Measurements from ENCODE around the gene TMEM119. TPM values are rescaled to one million over a fixed set of nuclear protein-coding genes. Genes with fewer than 3 reads are reported as not detected.
"Not testable (repeated sequence)": the region's sequence is repeated elsewhere in the genome, so short reads cannot be mapped to it uniquely, and the experiment has no call there.

Gene TMEM119
- total and polyA plus RNA-seq, 2 experiments from 2014 or later = 55.5 to 93.2 TPM

DNA sequence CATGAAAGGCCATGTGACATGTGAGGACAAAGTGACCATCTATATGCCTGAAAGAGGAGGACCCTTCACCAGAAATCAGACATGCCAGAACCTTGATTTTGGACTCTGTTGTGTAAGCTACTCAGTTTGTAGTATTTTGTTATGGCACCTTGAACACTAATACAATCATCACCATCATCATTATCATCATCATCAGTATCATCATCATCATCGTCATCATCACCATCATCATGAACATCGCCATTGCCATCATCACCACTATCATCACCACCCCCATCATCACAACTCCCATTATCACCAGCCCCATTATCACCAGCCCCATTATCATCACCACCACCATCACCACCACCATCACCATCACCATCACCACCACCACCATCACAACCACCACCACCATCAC, 19.6 kb downstream of the TMEM119 start:
- H4K20me1 ChIP-seq (ENCODE audit: insufficient read depth) = no peaks in the 10 kb centered on the region
- H3K36me3 ChIP-seq (ENCODE audit: low read depth) = no peaks in the 10 kb centered on the region
- H3K4me1 ChIP-seq (ENCODE audit: insufficient read depth) = no peaks in the 10 kb centered on the region
- H2AFZ ChIP-seq = no peak overlapping the region
- no peak overlapping the region for H3K27ac ChIP-seq
- in situ Hi-C loops (cut with MboI) = no loop called here
- H3K79me2 ChIP-seq (ENCODE audit: insufficient read depth) = no peaks in the 10 kb centered on the region
- no peak overlapping the region for H3K4me3 ChIP-seq
- DNase-seq = no peak
- no peaks in the 10 kb centered on the region for H3K9me2 ChIP-seq (ENCODE audit: insufficient read depth)
- 74 to 80% methylated on average over 2 of the region's 2 CpGs for WGBS, 2 experiments (ENCODE audit: low coverage in 1 of 2, low lambda C conversion rate in 2 of 2, missing lambda C conversion rate in 2 of 2)
- H3K27me3 ChIP-seq (replicated peaks; ENCODE audit: insufficient read depth) = no peaks in the 10 kb centered on the region
- H3F3A ChIP-seq (ENCODE audit: insufficient read depth) = 0 out of 2 replicates have a peak, but pooled peaks cover 7% of the 10 kb centered on the region
- no peak for TF ChIP-seq EZH2phosphoT487 (IDR thresholded peaks at IDR 0.05; ENCODE audit: insufficient read depth, low read depth)
- TF ChIP-seq EZH2 (IDR thresholded peaks at IDR 0.05; ENCODE audit: insufficient read depth, poor library complexity, severe bottlenecking) = no peak
- no peaks in the 10 kb centered on the region for H3K9me3 ChIP-seq (ENCODE audit: low read depth)
- no peak overlapping the region for H3K9ac ChIP-seq
- no peak overlapping the region for H3K4me2 ChIP-seq (ENCODE audit: unreplicated experiment)

DNA sequence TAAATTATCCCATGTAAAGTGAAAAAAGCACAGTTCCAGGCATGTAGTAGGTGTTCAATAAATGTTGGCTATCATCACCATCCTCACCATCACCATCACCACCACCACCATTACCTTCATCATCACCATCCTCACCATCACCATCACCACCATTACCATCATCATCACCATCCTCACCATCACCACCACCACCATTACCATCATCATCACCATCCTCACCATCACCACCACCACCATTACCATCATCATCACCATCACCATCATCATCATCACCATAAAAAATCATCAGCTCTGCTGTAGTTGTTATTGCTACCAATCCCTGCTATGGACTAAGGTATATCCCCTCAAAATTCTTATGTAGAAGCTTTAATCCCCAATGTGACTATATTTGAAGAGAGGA, 20.4 kb downstream of the TMEM119 start:
- Histone ChIP-seq H3K4me3 (no peak overlapping the region), H3K9me3 (ENCODE audit: low read depth) (no peaks in the 10 kb centered on the region), H3K27ac (no peak overlapping the region), H3K9ac (no peak overlapping the region), H3K27me3 (replicated peaks; ENCODE audit: insufficient read depth) (no peaks in the 10 kb centered on the region), H3K9me2 (ENCODE audit: insufficient read depth) (no peaks in the 10 kb centered on the region), H3K36me3 (ENCODE audit: low read depth) (no peaks in the 10 kb centered on the region), H3K4me2 (ENCODE audit: unreplicated experiment) (no peak overlapping the region), H4K20me1 (ENCODE audit: insufficient read depth) (no peaks in the 10 kb centered on the region), H2AFZ (no peak overlapping the region), H3K79me2 (ENCODE audit: insufficient read depth) (no peaks in the 10 kb centered on the region), H3K4me1 (ENCODE audit: insufficient read depth) (no peaks in the 10 kb centered on the region), H3F3A (ENCODE audit: insufficient read depth) (0 out of 2 replicates have a peak, but pooled peaks cover 7% of the 10 kb centered on the region)
- in situ Hi-C loops (cut with MboI) = no loop called here
- DNase-seq = no peak
- TF ChIP-seq EZH2phosphoT487 (IDR thresholded peaks at IDR 0.05; ENCODE audit: insufficient read depth, low read depth) = no peak
- TF ChIP-seq EZH2 (IDR thresholded peaks at IDR 0.05; ENCODE audit: insufficient read depth, poor library complexity, severe bottlenecking) = no peak

DNA sequence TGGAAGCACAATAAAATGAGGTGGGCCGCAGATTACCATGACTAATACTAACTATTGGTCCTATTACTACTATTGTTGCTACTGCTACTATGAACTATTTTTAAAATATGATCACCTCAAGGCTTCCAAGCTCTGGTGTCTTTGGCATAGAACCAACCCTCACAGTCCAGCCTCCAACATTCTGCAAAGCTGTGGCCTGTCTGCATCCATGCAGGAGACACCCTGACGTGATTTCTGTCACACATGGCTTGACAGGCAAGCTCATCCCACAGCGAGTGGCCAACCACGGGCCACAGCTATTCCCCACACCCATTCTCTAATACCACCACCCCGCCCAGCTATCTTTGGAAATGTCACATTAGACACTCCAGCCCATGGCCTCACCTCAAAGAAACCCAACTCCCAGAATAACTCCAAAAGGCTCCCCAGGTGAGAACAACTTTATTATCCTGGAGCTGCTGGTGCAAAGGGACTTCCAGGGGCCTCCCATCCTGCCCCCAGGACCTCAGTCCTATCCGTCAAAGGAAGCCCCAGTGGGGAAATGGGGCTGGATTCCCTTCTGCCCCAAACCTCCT, 21.1 kb downstream of the TMEM119 start:
- no peaks in the 10 kb centered on the region for H4K20me1 ChIP-seq (ENCODE audit: insufficient read depth)
- no peaks in the 10 kb centered on the region for H3K9me2 ChIP-seq (ENCODE audit: insufficient read depth)
- no peak overlapping the region for H3K9ac ChIP-seq
- H3F3A ChIP-seq (ENCODE audit: insufficient read depth) = 0 out of 2 replicates have a peak, but pooled peaks cover 7% of the 10 kb centered on the region
- whole genome bisulfite sequencing, 2 experiments (ENCODE audit: low coverage in 1 of 2, low lambda C conversion rate in 2 of 2, missing lambda C conversion rate in 2 of 2) = 47 to 50% methylated on average over 6 of the region's 6 CpGs
- H2AFZ ChIP-seq = no peak overlapping the region
- H3K4me2 ChIP-seq (ENCODE audit: unreplicated experiment) = no peak overlapping the region
- no peaks in the 10 kb centered on the region for H3K36me3 ChIP-seq (ENCODE audit: low read depth)
- TF ChIP-seq EZH2phosphoT487 (IDR thresholded peaks at IDR 0.05; ENCODE audit: insufficient read depth, low read depth) = no peak
- no peak for TF ChIP-seq EZH2 (IDR thresholded peaks at IDR 0.05; ENCODE audit: insufficient read depth, poor library complexity, severe bottlenecking)
- in situ Hi-C loops (cut with MboI) = no loop called here
- H3K9me3 ChIP-seq (ENCODE audit: low read depth) = no peaks in the 10 kb centered on the region
- H3K79me2 ChIP-seq (ENCODE audit: insufficient read depth) = no peaks in the 10 kb centered on the region
- H3K27me3 ChIP-seq (replicated peaks; ENCODE audit: insufficient read depth) = no peaks in the 10 kb centered on the region
- no peak overlapping the region for H3K4me3 ChIP-seq
- no peak overlapping the region for H3K27ac ChIP-seq
- no peaks in the 10 kb centered on the region for H3K4me1 ChIP-seq (ENCODE audit: insufficient read depth)
- no peak for DNase-seq

DNA sequence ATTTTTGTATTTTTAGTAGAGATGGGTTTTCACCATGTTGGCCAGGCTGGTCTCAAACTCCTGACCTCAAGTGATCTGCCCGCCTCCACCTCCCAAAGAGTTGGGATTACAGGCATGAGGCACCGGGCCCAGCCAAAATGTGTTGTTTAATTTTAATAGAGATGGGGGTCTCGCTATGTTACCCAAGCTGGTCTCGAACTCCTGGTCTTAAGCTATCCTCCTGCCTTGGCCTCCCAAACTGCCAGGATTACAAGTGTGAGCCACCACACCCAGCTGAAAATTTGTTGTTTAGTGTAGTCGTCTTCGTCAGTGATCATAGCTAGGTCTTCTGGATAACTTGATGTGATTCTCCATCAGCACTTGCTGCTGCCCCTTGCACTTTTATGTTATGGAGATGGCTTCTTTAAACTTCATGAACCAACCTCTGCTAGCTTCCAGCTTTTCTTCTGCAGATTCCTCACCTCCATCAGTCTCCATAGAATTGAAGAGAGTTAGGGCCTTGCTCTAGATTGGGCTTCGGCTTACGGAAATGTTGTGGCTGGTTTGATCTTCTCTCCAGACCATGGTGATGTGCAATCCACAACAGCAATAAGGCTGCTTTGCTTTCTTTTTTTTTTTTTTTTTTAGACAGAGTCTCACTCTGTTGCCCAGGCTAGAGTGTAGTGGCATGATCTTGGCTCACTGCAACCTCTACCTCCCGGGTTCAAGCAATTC, 22.5 kb downstream of the TMEM119 start:
- TF ChIP-seq EZH2 (IDR thresholded peaks at IDR 0.05; ENCODE audit: insufficient read depth, poor library complexity, severe bottlenecking) = no peak
- no peak for TF ChIP-seq EZH2phosphoT487 (IDR thresholded peaks at IDR 0.05; ENCODE audit: insufficient read depth, low read depth)
- Histone ChIP-seq H3K36me3 (ENCODE audit: low read depth) (no peaks in the 10 kb centered on the region), H3F3A (ENCODE audit: insufficient read depth) (peaks cover 10% of the 10 kb centered on the region), H3K9me3 (ENCODE audit: low read depth) (no peaks in the 10 kb centered on the region), H3K4me2 (ENCODE audit: unreplicated experiment) (no peak overlapping the region), H3K9me2 (ENCODE audit: insufficient read depth) (no peaks in the 10 kb centered on the region), H3K79me2 (ENCODE audit: insufficient read depth) (no peaks in the 10 kb centered on the region), H3K4me3 (no peak overlapping the region), H4K20me1 (ENCODE audit: insufficient read depth) (no peaks in the 10 kb centered on the region), H3K27ac (no peak overlapping the region), H2AFZ (no peak overlapping the region), H3K27me3 (replicated peaks; ENCODE audit: insufficient read depth) (no peaks in the 10 kb centered on the region), H3K4me1 (ENCODE audit: insufficient read depth) (no peaks in the 10 kb centered on the region), H3K9ac (no peak overlapping the region)
- DNase-seq = no peak
- in situ Hi-C loops (cut with MboI) = no loop called here
- 88 to 92% methylated on average over 8 to 9 of the region's 9 CpGs for WGBS, 2 experiments (ENCODE audit: low coverage in 1 of 2, low lambda C conversion rate in 2 of 2, missing lambda C conversion rate in 2 of 2)

DNA sequence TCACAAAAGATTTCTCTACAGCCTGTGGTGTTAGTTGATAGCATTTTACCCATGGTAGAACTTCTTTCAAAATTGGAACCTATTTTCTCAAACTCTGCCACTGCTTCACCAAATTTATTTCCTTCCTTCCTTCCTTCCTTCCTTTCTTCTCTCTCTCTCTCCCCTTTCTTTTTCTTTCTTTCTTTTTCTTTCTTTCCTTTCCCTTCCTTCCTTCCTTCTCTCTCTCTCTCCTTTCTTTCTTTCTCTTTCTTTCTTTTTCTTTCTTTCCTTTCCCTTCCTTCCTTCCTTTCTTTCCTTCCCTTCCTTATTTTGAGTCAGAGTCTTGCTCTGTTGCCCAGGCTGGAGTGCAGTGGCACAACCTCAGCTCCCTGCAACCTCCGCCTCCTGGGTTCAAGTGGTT, 23.6 kb downstream of the TMEM119 start:
- in situ Hi-C loops (cut with MboI) = loop anchor here (5.0 kb wide), 1 partner anchor 43 kb away; no protein-coding TSS in a partner anchor
- H3K9ac ChIP-seq; H3K36me3 ChIP-seq (ENCODE audit: low read depth); H3K4me1 ChIP-seq (ENCODE audit: insufficient read depth); H2AFZ ChIP-seq; H3K4me3 ChIP-seq; H3K79me2 ChIP-seq (ENCODE audit: insufficient read depth); H3K9me3 ChIP-seq (ENCODE audit: low read depth); H4K20me1 ChIP-seq (ENCODE audit: insufficient read depth); H3K9me2 ChIP-seq (ENCODE audit: insufficient read depth); DNase-seq; H3K4me2 ChIP-seq (ENCODE audit: unreplicated experiment); H3K27ac ChIP-seq; H3K27me3 ChIP-seq (replicated peaks; ENCODE audit: insufficient read depth): not testable (repeated sequence)
- peaks cover 13% of the 10 kb centered on the region for H3F3A ChIP-seq (ENCODE audit: insufficient read depth)
- WGBS, 2 experiments (ENCODE audit: low coverage in 1 of 2, low lambda C conversion rate in 2 of 2, missing lambda C conversion rate in 2 of 2) = 88 to 100% methylated on average over 1 of the region's 1 CpG

All from GM23248 (cell line).